Measurements from ENCODE around the gene U2AF1L4. TPM values are rescaled to one million over a fixed set of nuclear protein-coding genes. Genes with fewer than 3 reads are reported as not detected.

Gene U2AF1L4
- polyA plus RNA-seq, 3 donors = 6.2 to 140 (median 8.7) TPM

- Mint-ChIP-seq H3K27me3 (ENCODE audit: low read depth in 3 of 3) (no peaks in the 10 kb centered on the region), H3K4me3 (peak overlapping the region; percentile 50 to 99), H3K36me3 (peaks cover 11 to 21% of the 10 kb centered on the region in 2 donors), H3K4me1 (peaks cover 53% of the 10 kb centered on the region), H3K9me3 (no peaks in the 10 kb centered on the region), H3K27ac (peak overlapping the region; percentile 98 to 100 (median 100))
- peak overlapping the region; percentile 97 to 98 for H3K27ac ChIP-seq (ENCODE audit: low read depth in 1 of 2, low read length in 2 of 2)
- H3K79me2 ChIP-seq (ENCODE audit: insufficient read depth, low read length) = peaks cover 59% of the 10 kb centered on the region
- DNase-seq = no peak
- peaks cover 6 to 8% of the 10 kb centered on the region in 2 donors for H3K36me3 ChIP-seq (replicated peaks in 1 of 2; ENCODE audit: control insufficient read depth in 1 of 2, insufficient read depth in 2 of 2, low read length in 2 of 2)
- no peaks in the 10 kb centered on the region for H3K9me3 ChIP-seq (replicated peaks in 1 of 2; ENCODE audit: control insufficient read depth in 1 of 2, insufficient read depth in 1 of 2, low read length in 2 of 2)
- H3K4me1 ChIP-seq (ENCODE audit: control insufficient read depth in 1 of 2, insufficient read depth in 2 of 2, low read length in 2 of 2) = peaks cover 63 to 80% of the 10 kb centered on the region in 2 donors
- 96% methylated on average over 12 of the region's 19 CpGs for WGBS (ENCODE audit: insufficient coverage)
- peak overlapping the region in 2 of 3 experiments; percentile 77 to 92 for H3K4me3 ChIP-seq (replicated peaks in 1 of 3; ENCODE audit: low read depth in 2 of 3, low read length in 3 of 3)
- intact Hi-C loops (cut with micrococcal nuclease) = loop anchor here (2.0 to 10.0 kb wide), 9 partner anchors 33 to 1591 kb away; partner anchors contain the start of genes ARHGAP33 (in 1 of the 2), CAPNS1 (in 1 of the 2), COX6B1 (in 1 of the 2) and ETV2 (in 1 of the 2)
- H4K20me1 ChIP-seq (ENCODE audit: insufficient read depth, low read length) = peaks cover 15% of the 10 kb centered on the region
- H3K4me2 ChIP-seq (replicated peaks; ENCODE audit: extremely low read depth, low read length, poor library complexity, severe bottlenecking) = peak overlapping the region; percentile 96
- H3K27me3 ChIP-seq (ENCODE audit: control insufficient read depth in 2 of 2, insufficient read depth in 2 of 2, low read length in 2 of 2) = no peaks in the 10 kb centered on the region
- H2AFZ ChIP-seq (ENCODE audit: insufficient read depth, low read depth, low read length, poor library complexity, severe bottlenecking) = no peak overlapping the region
- TF ChIP-seq CTCF (IDR thresholded peaks at IDR 0.05) = no peak
- no peak overlapping the region for H3K9ac ChIP-seq (ENCODE audit: insufficient read depth, low read length, poor library complexity, severe bottlenecking)
Observed at GRCh38 chr19:35743640-35744429, 1.4 kb downstream of the U2AF1L4 start.

- Histone ChIP-seq H3K9me3 (replicated peaks in 1 of 2; ENCODE audit: control insufficient read depth in 1 of 2, insufficient read depth in 1 of 2, low read length in 2 of 2) (no peaks in the 10 kb centered on the region), H3K36me3 (replicated peaks in 1 of 2; ENCODE audit: control insufficient read depth in 1 of 2, insufficient read depth in 2 of 2, low read length in 2 of 2) (peaks cover 22 to 24% of the 10 kb centered on the region in 2 donors), H3K4me1 (ENCODE audit: control insufficient read depth in 1 of 2, insufficient read depth in 2 of 2, low read length in 2 of 2) (peaks cover 54 to 68% of the 10 kb centered on the region in 2 donors), H3K27ac (ENCODE audit: low read depth in 1 of 2, low read length in 2 of 2) (peak within 1 kb of the TSS; percentile 84 to 90), H2AFZ (ENCODE audit: insufficient read depth, low read depth, low read length, poor library complexity, severe bottlenecking) (peak within 1 kb of the TSS; percentile 79), H4K20me1 (ENCODE audit: insufficient read depth, low read length) (peaks cover 31% of the 10 kb centered on the region), H3K4me2 (replicated peaks; ENCODE audit: extremely low read depth, low read length, poor library complexity, severe bottlenecking) (peak within 1 kb of the TSS; percentile 100), H3K4me3 (replicated peaks in 1 of 3; ENCODE audit: low read depth in 2 of 3, low read length in 3 of 3) (peak within 1 kb of the TSS; percentile 62 to 100 (median 89)), H3K79me2 (ENCODE audit: insufficient read depth, low read length) (peaks cover 52% of the 10 kb centered on the region), H3K27me3 (ENCODE audit: control insufficient read depth in 2 of 2, insufficient read depth in 2 of 2, low read length in 2 of 2) (no peaks in the 10 kb centered on the region), H3K9ac (ENCODE audit: insufficient read depth, low read length, poor library complexity, severe bottlenecking) (peak within 1 kb of the TSS; percentile 60)
- WGBS (ENCODE audit: insufficient coverage) = 1% methylated on average over 7 of the region's 9 CpGs
- intact Hi-C loops (cut with micrococcal nuclease) = loop anchor here (5.0 to 10.0 kb wide), 8 partner anchors 35 to 1593 kb away; partner anchors contain the start of genes ARHGAP33 (in 1 of the 2), CAPNS1 (in 1 of the 2), COX6B1 (in 1 of the 2) and ETV2 (in 1 of the 2)
- DNase-seq = peak; percentile 77 to 88 (median 78)
- Mint-ChIP-seq H3K9me3 (no peaks in the 10 kb centered on the region), H3K27me3 (ENCODE audit: low read depth in 3 of 3) (no peaks in the 10 kb centered on the region), H3K27ac (peak within 1 kb of the TSS; percentile 96 to 98 (median 97)), H3K4me3 (peak within 1 kb of the TSS; percentile 90 to 96), H3K36me3 (peaks cover 21 to 33% of the 10 kb centered on the region in 2 donors), H3K4me1 (peaks cover 50% of the 10 kb centered on the region)
- TF ChIP-seq CTCF (IDR thresholded peaks at IDR 0.05) = no peak
Observed at GRCh38 chr19:35742121-35742724, 3.0 kb downstream of the U2AF1L4 start, which contains the start of gene IGFLR1. TSS of gene IGFLR1 (minus strand) at chr19:35742452. CDS start at chr19:35741180, 1,272 bp downstream.

Measured in CD14-positive monocyte (primary cell).